IPS-NIHi11 (cell line): Measurements from ENCODE around the gene NPTXR.
"Not testable (repeated sequence)": the region's sequence is repeated elsewhere in the genome, so short reads cannot be mapped to it uniquely, and the experiment has no call there.

Experiments used
- DNase-seq: peaks from one replicate; pipeline ENCODE4 v3.0.0; 2012; ENCODE audit warnings: mixed read lengths, low spot score

The NPTXR gene

DNA sequence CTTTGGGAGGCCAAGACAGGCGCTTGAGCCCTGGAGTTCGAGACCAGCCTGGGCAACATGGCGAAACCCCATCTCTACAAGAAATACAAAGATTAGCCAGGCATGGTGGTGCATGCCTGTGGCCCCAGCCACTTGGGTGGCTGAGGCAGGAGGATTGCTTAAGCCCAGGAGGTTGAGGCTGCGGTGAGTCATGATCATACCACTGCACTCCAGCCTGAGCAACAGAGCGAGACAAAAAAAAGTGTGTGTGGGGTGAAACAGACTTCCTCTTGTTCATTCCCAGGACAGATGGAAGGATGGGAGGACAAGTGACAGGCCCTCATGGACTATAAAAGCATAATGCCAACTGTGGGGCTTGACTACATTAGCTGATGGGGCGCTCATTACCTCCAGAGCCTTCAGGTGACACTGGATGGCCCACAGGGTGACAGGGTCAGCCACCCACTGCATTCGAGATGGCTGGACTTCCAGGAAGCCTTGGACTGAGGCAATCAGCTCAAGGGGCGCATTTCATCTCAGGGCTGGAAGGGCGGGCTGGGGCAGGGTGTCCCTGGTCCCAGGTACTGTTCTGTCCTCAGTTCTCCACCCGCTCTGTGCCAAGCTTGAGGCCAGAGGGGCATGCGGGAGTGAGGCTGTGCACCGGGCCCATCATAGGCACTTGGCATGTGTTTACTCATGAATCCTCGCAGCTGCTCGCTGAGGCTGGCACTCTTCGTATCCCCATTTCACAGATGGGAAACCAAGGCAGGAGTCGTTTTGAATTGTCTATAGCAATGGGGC lies 12.5 kb downstream of the NPTXR start:
- no peak for DNase-seq

DNA sequence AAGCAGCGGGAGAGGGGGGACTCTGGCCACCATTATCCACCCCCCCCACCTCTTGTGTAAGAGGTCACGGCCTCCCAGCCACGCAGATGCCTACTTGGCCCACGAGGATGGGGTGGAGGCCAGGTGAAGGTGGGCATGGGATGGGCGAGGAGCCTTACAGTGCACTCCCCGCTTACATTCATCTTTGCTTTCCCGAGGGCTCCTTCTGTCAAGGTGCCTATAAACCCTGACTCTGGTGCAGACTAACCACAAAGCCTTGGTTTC lies 13.1 kb downstream of the NPTXR start:
- no peak for DNase-seq

DNA sequence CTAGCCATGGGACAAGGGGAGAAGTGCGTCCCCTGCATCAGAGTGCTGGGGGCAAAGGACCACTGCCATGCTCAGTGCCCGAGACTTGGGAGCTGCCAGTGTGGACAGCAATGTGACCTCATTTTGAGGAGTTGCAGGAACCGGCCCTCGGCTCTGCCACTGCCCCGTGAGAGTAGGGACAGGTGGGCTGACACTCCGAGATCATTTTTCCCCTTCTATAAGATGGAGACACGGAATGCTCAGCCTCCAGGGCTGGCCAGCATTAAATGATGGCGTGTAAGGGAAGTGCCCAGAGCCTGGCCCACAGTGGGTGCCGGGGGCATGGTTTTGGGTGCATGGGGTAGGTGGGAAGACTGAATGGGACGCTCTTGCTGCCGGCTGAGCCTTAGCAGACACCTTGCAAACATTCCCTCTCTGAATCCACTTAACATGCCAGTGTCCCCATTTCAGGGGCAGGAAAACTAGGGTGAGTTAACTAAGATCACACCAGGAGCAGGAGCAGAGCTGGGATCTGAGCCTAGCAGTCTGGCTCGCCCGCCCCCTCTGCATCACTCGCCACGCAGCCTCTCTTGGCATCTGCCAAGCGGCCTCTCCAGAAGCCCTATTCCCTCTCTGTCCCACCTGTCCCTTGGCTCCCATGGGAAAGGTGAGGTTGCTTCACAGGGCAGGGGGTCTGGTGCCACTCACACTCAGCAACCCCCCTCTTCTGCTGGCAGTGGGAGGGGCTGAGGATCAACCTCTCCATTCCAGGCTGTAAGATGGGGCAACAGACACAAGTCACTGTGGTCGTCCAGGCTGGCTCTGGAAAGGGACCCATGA lies 13.6 kb downstream of the NPTXR start:
- DNase-seq, result no peak

DNA sequence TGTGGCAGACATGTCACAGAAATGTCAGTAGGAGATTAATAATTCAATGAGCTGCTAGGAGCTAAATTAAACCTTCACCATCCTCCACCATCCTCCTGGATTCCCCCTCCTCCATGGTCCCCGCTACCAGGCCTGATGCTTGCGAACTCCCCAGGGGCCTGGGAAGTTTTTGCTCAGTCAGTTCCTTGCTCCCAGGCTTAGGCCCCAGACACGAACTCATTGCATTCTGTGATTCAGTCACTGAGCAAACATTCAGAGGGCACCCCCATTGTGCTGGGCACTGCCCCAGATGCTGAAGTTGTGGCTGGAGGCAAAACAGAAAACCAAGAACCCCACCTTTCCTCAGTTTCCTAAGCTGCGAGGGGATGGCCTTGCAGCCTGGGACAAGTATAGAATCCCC lies 14.3 kb downstream of the NPTXR start:
- no peak for DNase-seq

DNA sequence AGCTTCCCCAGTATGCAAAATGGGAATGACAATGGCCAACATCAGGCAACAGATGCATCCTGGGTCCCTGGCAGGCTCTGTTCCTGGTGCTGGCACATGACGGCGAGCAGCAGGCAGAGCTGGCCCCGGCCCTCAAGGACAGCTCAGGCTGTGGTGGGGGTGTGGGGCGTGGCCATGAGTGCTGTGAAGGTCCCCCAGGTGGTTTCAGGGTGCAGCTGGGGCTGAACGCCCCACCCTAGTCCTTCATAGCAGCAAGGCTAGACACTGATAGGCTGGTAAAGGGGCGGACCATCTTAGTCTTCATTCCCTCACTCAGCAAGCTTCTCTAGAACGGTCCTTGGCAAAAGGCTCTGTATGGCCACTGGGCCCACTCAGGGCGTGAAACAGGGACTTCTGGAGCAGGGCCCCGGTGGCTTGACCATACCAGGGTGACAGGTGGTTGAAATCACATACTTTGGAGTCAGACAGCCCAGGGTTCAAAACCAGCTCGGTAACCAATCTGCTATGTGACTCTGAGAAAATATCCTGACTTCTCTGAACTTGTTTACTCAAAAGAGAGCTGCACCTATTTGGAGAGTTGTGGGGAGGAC lies 15.1 kb downstream of the NPTXR start:
- DNase-seq, result no peak

DNA sequence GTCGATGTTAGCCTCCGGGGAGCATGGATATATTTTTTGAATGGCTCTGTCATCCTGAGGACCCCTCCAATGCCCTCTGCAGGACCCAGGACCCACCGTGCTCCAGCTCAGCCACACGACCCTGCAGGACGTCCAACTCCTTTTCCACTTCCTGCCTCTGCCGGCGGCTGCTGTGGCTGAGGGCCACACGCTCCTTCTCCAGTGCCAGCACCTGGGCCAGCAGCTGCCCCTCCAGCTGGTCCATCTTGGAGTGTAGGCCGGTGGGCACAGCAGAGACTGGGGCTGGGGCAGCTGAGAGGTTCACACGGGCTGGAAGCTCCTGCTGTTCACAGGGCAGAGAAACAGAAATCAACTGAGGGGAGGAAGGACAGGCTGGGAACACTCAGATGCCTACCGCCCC lies 15.6 kb downstream of the NPTXR start:
- no peak for DNase-seq

DNA sequence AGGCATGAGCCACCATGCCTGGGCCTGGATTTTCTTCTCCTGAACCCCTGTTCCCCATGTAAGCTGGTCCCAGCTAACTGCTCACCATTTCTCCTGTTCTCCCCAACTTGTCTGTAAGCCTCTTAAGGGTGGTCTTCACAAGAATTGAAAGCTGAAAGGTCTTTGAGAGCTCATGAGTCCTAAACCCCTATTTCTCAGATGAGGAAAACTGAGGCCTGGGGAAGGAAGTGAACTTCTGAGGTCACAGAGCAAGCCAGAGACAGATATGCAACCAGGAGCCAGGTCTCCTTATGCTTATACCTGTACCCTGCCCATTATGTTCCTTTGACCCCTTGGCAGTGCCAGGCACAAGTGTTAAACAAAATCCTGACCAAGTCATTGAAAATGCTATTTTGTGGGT lies 16.3 kb downstream of the NPTXR start:
- DNase-seq, result no peak

DNA sequence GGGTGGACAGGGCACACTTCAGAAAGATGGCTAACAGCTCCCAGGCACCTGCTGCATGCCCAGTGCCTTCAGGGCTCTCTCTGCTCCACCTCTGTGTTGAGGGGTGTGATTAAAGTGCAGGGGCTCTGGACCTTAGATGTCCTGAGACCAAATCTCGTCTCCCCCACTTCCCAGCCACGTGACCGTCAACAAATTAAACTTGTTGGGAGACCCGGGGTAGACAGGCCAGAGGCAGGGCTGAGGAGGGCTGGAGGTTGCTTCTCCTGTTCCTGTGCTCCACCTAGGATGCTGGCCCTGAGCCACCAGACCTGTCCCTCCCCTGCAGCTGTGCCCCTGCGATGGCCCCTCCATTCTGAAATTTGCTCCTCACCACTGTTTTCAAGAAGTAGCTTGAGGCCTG lies 17.0 kb downstream of the NPTXR start:
- DNase-seq, result no peak

DNA sequence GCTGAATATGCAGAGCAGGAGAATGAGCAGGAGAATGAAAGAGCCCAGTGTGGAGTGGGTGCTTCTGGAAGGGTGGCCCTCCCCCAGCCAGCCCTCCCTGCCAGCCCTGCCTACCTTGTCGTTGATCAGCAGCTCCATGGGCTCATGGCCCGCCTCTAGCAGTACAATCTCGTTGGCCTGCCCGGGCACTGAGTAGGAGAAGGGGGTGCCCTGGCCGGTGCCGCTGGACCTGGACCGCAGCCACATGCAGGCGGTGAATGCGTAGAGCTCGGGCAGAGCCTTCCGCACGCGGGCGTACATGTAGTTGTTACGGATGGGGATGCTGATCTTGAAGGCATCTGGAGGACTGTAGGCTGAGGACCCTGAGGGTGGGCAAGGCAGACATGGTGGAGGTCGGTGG lies 17.4 kb downstream of the NPTXR start:
- no peak for DNase-seq

DNA sequence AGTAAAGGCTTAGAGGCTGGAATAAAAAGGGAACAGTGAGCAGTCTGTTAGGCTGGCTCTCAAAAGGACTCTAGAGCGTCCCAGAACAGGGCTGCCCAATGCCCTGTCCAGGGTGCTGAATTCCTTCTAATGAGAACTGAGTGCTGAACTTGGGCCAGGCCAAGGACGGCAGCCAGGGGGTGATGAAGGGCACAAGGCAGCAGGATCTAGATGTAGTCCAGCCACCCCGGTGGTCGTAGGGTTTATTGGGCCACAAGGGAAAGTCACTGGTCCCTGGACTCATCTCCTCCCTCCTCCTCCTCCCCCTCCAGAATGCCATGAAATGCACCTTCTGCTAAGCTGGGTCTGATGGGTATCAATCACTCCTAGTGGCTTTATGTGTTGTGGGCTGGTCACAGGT lies 19.2 kb downstream of the NPTXR start:
- DNase-seq, result peak; percentile 95

DNA sequence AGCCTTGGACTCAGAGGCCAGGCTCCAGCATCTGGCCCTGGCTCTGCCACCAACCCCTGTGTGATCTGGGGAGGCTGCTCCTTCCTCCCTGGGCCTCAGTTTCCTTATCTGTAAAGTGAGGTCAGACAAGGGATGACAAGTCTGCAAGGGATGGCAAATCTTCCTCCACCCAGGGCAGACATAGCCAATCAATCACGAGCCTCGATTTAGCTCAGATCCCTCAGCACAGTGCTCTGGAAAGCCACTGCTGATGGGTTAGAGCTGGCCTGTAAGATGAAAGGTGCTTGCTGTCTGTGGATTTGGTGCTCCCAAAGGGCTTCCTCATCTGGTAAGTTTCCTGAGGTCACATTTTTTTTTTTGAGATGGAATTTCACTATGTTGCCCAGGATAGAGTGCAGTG lies 20.2 kb downstream of the NPTXR start:
- DNase-seq, result no peak

DNA sequence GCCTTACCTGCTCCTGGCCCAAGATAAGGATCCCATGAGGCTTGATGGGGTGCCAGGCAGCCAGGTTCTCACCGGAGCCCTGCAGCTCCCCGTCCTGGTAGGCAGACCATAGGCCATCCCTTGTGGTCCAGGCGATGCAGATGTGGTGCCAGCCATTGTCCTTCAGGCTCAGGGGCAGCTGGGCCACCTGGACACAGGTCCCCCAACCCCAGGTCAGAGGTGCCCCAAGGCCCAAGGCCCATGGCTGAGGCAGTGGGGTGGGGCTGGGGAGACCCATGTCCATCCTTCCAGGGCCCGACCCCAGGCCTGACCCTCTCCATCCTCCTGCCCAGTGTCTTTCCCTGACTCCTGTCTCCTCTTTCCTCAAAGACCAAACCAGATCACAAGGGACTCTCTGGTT lies 20.8 kb downstream of the NPTXR start:
- no peak for DNase-seq

DNA sequence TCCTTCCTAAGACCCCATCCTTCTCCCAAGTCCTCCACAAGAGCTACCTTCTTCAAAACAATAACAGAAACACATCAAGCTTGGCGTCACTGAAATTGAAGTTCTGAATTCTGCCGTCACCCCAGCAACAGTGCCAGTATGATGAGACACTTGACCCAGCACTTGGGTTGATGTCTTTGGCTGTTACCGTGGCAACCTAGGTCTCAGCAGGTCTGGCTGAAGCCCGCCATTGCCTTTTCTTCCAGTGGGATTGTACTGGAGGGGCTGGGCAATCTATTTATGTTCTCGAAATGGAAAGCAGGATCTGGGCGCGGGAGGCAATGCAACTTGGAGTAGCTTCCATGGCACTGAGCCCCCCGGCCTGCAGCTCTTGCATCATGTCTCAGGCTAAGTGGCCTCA lies 23.8 kb downstream of the NPTXR start:
- no peak for DNase-seq

DNA sequence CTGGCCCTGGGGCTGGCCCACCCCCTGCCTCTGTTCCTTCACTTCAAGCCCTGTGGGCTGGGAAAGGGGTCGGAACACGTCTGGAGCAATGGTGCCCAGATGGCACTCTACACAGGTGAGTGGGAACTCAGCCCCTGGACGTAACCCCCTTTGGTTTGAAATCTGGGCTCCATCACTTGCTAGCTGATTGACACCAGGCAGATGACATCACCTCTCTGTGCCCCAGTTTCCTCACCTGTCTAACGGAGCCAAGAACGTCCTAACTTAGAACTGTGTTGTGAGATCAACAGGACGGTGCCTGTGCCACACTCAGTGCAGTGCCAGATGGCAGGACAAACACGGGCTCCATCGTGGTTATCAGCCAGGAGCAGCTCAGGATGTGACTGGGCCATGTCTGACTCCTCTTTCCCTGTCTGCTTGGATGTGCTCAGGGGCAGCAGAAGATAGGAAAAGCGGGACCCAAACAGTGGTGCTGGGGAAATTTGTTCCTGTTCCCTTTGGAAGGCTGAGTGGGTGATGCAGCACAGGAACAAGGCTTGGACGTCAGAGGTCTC lies 24.4 kb downstream of the NPTXR start:
- DNase-seq, result no peak

DNA sequence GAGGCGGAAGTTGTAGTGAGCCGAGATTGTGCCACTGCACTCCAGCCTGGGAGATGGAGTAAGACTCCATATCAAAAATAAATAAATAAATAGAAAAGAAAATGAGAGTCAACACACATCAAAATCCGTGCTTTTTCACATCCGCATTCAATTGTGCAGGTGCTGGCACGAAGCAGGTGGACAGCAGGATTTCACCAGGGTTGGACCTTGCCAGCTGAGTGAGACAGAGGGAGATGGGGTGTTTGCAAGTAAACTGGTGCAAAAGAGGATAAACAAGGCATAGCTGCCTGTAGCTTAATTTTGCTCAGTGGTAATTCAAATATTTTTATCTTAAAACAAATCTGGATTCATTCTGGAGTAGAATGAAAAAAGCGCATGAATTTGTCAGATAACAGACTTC lies 26.6 kb downstream of the NPTXR start:
- no peak for DNase-seq

DNA sequence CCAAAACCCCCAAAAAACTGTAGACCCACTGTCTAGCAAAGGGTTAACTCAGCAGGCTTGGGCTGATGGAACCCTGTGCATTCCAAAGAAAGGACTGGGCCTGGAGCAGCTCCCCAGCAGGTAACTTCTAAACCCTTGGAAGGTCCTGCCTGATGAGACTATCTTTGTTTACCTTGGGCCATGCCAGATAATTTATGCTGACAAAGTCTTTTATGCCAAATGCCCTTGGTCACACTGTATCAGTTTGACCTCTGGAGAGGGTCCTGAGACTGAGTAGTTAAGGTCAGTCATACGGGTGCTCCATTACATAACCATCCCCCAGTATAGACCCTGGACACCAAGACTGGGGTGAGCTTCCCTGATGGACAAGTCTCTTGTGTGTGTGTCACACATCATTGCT lies 28.0 kb downstream of the NPTXR start:
- DNase-seq, result no peak

DNA sequence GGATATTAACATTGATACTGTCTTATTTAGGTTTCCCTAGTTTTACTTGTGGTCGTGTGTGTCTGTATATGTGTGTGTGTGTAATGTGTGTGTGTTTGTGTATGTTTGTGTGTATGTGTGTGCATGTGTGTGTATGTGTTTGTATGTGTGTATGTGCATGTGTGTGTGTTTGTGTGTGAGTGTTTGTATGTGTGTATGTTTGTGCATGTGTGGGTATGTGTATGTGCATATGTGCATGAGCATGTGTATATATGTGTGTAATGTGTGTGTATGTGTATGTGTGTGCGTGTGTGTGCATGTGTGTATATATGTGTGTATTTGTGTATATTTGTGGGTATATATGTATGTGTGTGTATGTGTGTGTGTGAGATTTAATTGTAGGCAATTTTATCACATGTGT lies 32.6 kb downstream of the NPTXR start:
- no peak for DNase-seq

DNA sequence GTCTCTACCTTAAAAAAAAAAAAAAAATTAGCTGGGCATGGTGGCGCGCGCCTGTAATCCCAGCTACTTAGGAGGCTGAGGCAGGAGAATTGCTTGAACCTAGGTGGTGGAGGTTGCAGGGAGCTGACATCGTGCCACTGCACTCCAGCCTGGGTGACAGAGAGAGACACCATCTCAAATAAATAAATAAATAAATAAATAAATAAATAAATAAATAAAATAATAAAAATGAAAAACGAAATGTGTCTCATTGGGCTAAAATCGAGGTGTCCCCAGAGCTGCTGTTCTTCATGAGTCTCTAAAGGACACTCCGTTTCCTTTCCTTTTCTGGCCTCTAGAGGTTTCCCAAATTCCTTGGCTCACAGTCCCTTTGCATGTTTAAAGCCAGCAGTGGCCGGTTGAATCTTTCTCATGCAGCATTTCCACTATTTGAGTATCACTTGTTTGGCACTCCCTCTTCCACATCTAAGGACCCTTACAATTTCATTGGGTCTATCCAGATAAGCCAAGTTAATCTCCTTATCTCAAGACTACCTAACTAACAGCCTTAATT lies 38.7 kb downstream of the NPTXR start:
- DNase-seq, result not testable (repeated sequence)

DNA sequence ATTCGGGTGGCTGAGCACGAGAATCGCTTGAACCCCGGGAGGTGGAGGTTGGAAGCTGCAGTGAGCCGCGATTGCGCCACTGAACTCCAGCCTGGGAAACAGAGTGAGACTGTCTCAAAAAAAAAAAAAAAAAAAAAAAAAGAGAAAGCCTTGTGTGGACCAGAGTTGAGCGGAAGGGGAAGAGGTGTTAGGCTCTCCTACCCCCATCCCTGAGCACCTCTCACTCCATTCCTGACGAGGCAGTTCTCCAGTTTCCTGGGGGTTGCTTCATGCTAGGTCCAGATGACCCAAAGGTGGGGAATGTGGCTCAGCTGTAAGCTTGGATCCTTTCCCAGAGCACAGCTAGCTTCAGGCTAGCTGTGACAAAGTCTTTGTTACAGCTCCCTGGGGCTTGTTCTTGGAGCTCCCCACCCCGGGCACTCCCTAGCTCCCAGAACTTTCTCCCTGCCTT lies 41.1 kb downstream of the NPTXR start:
- DNase-seq, result peak; percentile 75

DNA sequence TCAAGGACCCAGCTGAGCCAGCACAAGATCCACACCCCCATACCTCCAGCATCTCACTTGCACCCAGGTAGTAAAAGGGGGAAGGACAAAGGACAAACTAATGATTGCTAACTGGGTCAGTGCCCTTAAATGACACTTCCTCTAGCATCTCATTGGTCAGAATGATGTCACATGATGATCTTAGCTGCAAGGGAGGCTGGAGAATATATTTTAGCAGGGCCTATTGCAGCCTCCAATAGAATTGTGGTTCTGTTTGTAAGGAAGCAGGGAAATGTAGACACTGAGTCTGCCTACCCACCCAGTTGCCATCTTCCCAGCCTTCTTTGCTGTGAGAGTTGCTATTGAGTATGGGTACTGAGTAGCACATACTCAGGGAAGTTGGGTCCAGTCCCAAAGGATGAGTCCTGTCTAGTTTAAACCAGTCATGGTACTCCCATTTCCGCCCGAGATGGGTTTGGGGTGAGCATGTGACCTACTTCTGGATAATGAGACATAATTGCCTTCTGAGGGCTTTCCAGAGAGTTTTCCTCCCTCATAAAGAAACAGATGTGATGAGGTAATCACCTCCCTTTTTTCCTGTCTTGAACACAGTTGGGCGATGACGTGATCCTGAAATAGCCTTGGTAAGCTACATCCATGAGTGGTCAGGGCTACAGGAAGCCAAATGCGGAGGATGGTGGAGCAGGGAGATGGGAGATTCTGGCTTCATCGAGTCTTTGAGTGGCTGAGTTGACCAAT lies 44.4 kb downstream of the NPTXR start:
- DNase-seq, result no peak

DNA sequence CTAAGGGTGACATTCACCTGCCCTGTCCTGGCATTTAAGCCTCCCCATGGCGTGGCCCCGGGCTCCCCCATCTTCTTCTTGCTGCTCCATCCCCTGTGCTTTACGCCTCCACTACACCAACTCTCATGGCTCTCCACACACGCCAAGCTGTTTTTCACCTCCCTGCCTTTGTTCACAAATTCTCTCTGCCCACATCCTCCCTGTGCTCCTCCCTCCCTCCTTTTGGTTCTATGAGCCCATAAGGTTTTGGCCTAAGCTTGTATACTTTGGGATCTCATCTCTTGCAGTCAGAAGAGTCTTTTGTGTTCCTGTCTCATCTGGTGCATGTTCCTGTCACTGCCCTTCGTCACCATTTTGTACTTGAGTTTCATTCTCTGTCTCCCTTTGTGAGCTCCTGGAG lies 45.3 kb downstream of the NPTXR start:
- DNase-seq, result no peak
